A204.1 (cell line): ENCODE results near the gene WNT4.

Source experiments
- FAIRE-seq: peaks from 2 replicates; lab custom pipeline; 2012; peaks lifted over from hg19 to GRCh38; lab: Jason Lieb, UNC

WNT4 gene

GRCh38 chr1:22143065-22144033 is at the start of gene WNT4:
Gene WNT4, minus strand, starts transcription at chr1:22143097. Its CDS starts 175 bp downstream, at chr1:22142922.
- FAIRE-seq = no peak

DNA sequence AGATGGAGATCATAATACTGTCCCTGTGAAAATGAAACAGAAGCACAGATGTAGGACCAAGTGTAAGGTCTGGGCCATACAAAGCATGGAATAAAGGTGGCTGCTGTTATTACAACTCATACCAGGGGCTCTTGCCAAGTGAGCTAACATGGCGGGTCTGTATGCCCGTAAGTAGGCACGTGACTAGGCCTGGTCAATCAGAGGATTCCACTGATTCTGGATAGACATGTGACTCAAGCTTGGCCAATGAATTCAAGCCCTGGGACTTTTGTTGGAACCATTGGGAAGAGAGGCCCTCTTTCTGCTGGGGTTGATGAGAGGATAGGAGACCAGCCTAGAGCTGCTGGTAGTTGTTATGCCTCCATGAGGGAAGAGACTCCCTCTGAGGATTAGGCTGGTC is 47.8 kb upstream of the WNT4 start:
- FAIRE-seq = no peak

- no peak for FAIRE-seq
Measured at GRCh38 chr1:22190251-22190650, 47.4 kb upstream of the WNT4 start.

DNA sequence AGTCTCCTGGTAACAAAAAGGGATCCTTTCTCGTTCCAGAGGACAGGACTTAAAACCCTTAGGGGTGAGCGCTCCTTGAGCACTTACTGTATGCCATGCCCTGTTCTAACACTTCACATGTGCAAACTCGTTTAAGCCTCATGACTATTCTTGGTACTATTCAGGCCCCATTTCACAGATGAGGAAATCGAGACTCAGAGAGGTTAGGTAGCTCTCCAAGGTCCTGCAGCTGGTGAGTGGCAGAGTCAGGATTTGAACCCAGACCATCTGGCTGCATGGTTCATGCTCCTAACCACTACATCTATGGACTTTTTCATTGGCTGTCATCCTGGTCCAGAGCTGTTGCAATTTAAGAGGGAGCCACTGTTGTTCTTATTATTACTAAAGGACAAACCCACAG is 46.7 kb upstream of the WNT4 start:
- FAIRE-seq = no peak

- no peak for FAIRE-seq
Measured at GRCh38 chr1:22188914-22189313, 46.0 kb upstream of the WNT4 start.

GRCh38 chr1:22188436-22188835 is 45.5 kb upstream of the WNT4 start:
- FAIRE-seq = no peak

- no peak for FAIRE-seq
Measured at GRCh38 chr1:22186311-22186710, 43.4 kb upstream of the WNT4 start.

DNA sequence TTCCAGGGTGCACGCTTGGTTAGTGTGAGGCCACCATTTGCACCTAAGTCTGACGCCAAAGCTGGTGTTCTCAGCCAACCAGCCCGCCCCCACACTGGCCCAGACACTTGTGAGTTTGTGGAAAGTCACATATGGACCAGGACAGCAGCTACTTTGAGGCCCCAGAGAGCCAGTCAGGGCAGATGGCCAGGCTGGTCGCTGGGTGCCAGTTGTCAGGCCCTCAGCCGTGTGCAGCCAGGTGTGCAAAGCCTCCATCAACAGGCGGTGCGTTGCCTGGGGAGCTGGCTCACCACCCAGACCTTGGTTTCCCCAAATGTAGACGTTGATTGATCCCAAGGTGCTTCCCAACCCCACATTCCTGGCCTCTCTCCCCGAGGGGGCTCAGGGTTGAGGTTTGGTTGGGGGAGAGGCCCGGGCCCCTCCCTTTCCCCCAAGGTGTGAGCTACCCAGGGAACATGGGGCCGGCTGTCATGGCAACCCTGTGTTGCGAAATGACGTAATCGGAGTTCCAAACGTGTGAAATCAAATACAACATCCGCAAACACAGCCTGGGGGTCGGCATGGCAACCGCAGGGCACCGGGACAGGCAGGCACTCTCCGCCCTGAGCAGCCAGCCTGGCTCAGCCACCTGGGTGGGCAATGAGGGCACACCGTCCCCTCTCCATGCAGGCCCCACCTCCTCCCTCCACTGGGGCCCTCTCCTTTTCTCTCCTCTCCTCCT is 42.2 kb upstream of the WNT4 start:
- FAIRE-seq = no peak

- FAIRE-seq = no peak
Measured at GRCh38 chr1:22184454-22184853, 41.6 kb upstream of the WNT4 start.

GRCh38 chr1:22182715-22183114 is 39.8 kb upstream of the WNT4 start:
- no peak for FAIRE-seq

DNA sequence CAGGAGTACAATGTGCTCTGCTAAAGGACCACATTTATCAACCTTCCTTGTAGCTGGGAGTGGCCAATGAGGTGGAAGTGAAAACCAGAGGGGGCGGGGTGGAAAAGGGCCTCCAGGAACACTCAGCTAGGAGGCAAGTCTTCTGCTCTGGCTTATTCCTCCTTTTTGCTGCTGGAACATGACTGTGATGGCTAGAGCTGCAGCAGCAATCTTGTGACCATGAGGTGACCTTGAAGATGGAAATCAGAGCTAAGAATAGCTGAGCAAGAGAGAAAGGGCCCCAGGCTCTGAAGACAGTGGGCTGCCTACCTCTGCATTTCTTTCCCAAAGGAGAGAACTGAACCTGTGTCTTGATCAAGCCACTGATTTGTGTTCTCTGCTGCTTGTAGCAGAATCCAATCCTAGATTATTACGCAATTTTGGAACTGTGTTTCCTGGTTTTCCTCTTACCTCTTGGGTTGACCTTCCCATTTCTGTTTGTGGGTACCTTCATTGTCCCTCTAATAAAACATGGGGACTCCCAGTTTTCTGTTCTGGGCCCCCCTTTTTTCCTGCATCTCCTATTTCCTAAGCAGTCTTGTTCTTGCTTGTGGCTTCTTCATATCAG is 36.4 kb upstream of the WNT4 start:
- FAIRE-seq = no peak

- no peak for FAIRE-seq
Measured at GRCh38 chr1:22177354-22178003, 34.6 kb upstream of the WNT4 start.

- FAIRE-seq = no peak
Measured at GRCh38 chr1:22176258-22176657, 33.4 kb upstream of the WNT4 start.

- no peak for FAIRE-seq
Measured at GRCh38 chr1:22174446-22175220, 31.7 kb upstream of the WNT4 start.

DNA sequence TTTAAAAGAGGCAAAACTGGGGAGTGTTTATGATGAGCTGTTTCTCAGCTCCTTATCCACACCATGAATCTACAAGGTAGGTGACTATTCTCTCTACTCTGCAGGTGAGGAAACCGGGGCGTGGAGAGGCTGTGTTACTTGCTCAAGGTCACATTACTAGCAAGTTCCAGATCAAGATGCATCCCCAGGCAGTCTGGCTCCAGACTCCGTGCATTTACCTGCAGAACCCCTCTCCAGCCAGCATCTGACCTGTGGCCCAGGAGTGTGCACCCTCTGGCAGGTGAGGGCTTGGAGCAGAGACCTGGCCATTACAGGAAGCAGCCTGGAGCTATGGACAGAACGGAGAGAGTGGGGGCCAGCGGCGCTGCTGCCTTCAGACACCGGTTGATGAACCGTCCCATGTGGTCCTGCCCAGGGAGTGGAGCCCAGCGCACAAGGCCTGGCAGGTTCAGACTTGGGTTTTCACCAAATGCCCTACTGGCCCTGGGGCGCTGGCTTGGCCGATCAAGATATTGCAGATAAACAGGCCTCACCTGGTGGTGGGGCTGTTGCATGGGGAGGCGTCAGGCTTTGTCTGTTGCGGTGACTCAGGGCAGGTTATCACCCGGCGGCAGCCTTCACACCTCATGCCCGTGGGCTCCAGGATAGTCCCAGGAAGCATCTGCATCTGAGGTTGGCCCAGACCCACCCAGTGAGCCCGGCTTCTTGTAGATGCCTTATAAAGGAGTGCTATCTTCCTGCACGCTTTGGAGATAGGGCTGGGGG is 29.2 kb upstream of the WNT4 start:
- no peak for FAIRE-seq

- no peak for FAIRE-seq
Measured at GRCh38 chr1:22169816-22170215, 26.9 kb upstream of the WNT4 start.

GRCh38 chr1:22168412-22168973 is 25.6 kb upstream of the WNT4 start:
- no peak for FAIRE-seq

DNA sequence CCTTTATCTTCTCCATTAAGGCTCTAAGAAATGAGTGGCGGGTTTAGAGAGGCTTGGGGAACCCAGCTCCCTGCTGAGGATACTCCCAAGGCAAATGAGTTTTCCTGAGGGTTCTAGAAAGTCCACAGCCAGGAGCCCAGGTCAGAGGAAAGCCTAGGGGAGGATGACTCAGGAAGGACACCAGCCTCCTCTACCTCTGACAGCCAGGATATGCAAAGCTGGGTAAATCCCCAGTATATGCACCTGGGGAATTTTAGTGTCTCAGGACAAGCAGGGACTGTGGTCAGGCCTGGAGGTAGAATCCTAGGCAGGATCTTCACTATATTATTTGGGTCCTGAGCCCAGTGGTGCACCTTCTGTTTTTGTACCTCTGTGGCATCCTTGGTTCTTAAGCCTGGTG is 23.5 kb upstream of the WNT4 start:
- no peak for FAIRE-seq

DNA sequence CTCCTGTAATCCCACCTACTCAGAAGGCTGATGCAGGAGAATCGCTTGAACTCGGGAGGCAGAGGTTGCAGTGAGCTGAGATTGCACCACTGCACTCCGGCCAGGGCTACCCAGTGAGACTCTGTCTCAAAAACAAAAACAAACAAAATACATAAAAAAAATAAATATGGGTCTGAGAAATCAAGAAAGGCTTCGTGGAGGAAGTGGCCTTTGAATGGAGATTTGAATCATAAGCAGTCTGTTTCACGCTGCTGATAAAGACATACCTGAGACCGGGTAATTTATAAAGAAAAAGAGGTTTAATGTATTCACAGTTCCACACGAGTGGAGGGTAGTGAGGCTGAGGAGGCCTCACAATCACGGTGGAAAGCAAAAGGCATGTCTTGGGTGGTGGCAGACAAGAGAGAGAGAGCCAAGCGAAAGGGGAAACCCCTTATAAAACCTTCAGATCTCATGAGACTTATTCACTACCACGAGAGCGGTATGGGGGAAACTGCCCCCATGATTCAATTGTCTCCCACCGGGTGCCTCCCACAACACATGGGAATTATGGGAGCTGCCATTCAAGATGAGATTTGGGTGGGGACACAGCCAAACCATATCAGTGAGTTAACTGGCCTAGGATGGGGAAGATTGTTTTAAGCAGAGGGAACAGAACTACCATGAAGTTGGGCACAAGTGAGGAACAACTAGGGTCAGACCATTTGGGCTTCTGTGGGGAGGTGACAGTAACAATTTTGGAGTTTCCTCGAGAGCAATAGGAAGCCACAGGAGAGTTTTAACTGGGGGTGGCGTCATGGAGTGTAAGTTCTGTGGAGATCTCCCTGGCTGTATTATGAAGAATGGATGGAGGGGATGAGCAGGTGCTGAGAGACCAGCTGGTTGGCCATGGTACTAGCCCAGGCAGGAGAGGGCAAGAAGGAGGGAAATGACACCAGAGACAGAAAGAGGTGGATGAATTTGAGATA is 22.2 kb upstream of the WNT4 start:
- FAIRE-seq = no peak
